Activated CD4-positive, alpha-beta T cell treated with anti-CD3 and anti-CD28 coated beads, Interleukin-2, amount 50 U/mL, for 48 hours (primary cell): ENCODE data around the gene ITGB1BP1.
"Not testable (repeated sequence)": the region's sequence is repeated elsewhere in the genome, so short reads cannot be mapped to it uniquely, and the experiment has no call there.

Source experiments
- DNase-seq, 2 experiments: peaks; one replicate each; pipeline ENCODE4 v3.0.0-alpha.2; 2020

ITGB1BP1 gene

GRCh38 chr2:9400268-9401058 lies 22.9 kb downstream of the ITGB1BP1 start:
- no peak for DNase-seq

- no peak for DNase-seq
Observed at GRCh38 chr2:9398881-9399780, 24.2 kb downstream of the ITGB1BP1 start.

GRCh38 chr2:9398251-9398650 lies 25.1 kb downstream of the ITGB1BP1 start:
- not testable (repeated sequence) for DNase-seq

GRCh38 chr2:9397201-9397600 lies 26.1 kb downstream of the ITGB1BP1 start:
- no peak for DNase-seq

- no peak for DNase-seq
Observed at GRCh38 chr2:9394816-9395215, 28.5 kb downstream of the ITGB1BP1 start.

- no peak for DNase-seq
Observed at GRCh38 chr2:9392898-9393765, 30.2 kb downstream of the ITGB1BP1 start.

GRCh38 chr2:9391961-9392720 lies 31.2 kb downstream of the ITGB1BP1 start:
- no peak for DNase-seq

GRCh38 chr2:9390991-9391390 lies 32.3 kb downstream of the ITGB1BP1 start:
- DNase-seq, result no peak

- DNase-seq, result no peak
Observed at GRCh38 chr2:9390151-9390850, 33.0 kb downstream of the ITGB1BP1 start.

- no peak for DNase-seq
Observed at GRCh38 chr2:9388950-9389911, 34.1 kb downstream of the ITGB1BP1 start.

- no peak for DNase-seq
Observed at GRCh38 chr2:9388199-9388681, 35.1 kb downstream of the ITGB1BP1 start.

- no peak for DNase-seq
Observed at GRCh38 chr2:9385841-9386240, 37.5 kb downstream of the ITGB1BP1 start.

GRCh38 chr2:9384521-9384920 lies 38.8 kb downstream of the ITGB1BP1 start:
- DNase-seq, result no peak

- no peak for DNase-seq
Observed at GRCh38 chr2:9382604-9383235, 40.6 kb downstream of the ITGB1BP1 start.

GRCh38 chr2:9380702-9381628 lies 42.4 kb downstream of the ITGB1BP1 start:
- no peak for DNase-seq

- no peak for DNase-seq
Observed at GRCh38 chr2:9379391-9379755, 44.0 kb downstream of the ITGB1BP1 start.

- no peak for DNase-seq
Observed at GRCh38 chr2:9378433-9379390, 44.6 kb downstream of the ITGB1BP1 start.
